Kidney epithelial cell (primary cell): ENCODE results near the gene PMM1. TPM values are rescaled to one million over a fixed set of nuclear protein-coding genes. Genes with fewer than 3 reads are reported as not detected.

Experiments used
- DNase-seq: peaks from one replicate; pipeline ENCODE4 v3.0.0-alpha.2; 2010; ENCODE audit warnings: low read depth
- H3K27me3 ChIP-seq: 2 replicates; pipeline ENCODE4 v1.6.0; 2011; ENCODE audit warnings: low read length; ENCODE audit not compliant: control insufficient read depth, insufficient read depth
- H3K36me3 ChIP-seq: 2 replicates; pipeline ENCODE4 v1.5.1; 2011; ENCODE audit warnings: low read length; ENCODE audit not compliant: control insufficient read depth, insufficient read depth
- H3K4me3 ChIP-seq: 2 replicates; pipeline ENCODE4 v1.5.1; 2011; ENCODE audit warnings: low read depth, mild to moderate bottlenecking, control low read depth, low read length
- CTCF ChIP-seq: IDR thresholded peaks from 2 replicates; pipeline ENCODE4 v1.5.1; 2011; ENCODE audit warnings: mild to moderate bottlenecking, moderate library complexity, low read length, control low read depth, inconsistent platforms; ENCODE audit not compliant: insufficient read depth, poor library complexity, severe bottlenecking
- total RNA-seq: library from RNA; depleted of rRNA; stranded (reverse); fragments of >200 nt; gene quantifications from 2 replicates; pipeline ENCODE4 v1.2.3, GENCODE V29; 2015

PMM1 gene
- total RNA-seq, 1 donor from 2014 or later, result 32.2 TPM

DNA sequence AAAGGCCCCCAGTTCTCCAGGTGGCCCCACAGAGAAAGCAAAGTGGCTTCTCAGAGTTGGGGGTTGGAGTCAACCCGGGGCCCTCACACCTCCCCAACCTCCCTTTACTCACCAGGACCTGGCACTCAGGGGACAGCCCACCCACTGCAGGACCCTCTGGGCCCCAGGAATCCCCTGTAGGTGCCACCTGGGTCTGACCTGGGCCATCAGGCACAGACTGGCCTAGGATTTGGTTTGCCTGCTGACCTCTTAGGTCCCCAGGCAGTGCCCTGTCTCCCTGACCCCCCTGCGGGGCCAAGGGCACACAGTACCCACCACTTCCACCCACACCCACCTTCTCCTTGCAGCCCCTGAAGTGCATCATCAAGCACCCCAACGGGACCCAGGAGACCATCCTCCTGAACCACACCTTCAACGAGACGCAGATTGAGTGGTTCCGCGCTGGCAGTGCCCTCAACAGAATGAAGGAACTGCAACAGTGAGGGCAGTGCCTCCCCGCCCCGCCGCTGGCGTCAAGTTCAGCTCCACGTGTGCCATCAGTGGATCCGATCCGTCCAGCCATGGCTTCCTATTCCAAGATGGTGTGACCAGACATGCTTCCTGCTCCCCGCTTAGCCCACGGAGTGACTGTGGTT, 61.4 kb downstream of the PMM1 start:
- H3K4me3 ChIP-seq, result no peak overlapping the region
- H3K36me3 ChIP-seq, result peaks cover 8% of the 10 kb centered on the region
- DNase-seq, result no peak
- no peaks in the 10 kb centered on the region for H3K27me3 ChIP-seq
- TF ChIP-seq CTCF, result no peak

Other genes with a start within 250 kb of the PMM1 start
- 4.0 and 4.1 TPM in 2 replicates for gene TEF, start 207.9 kb downstream of the PMM1 start, total RNA-seq
- 31.2 and 36.1 TPM in 2 replicates for gene TOB2, start 143.0 kb downstream of the PMM1 start, total RNA-seq
- 50.6 and 53.3 TPM in 2 replicates for gene PHF5A, start 121.1 kb downstream of the PMM1 start, total RNA-seq
- 103 and 110 TPM in 2 replicates for gene ACO2, start 120.7 kb downstream of the PMM1 start, total RNA-seq
- 9.7 and 12.2 TPM in 2 replicates for gene POLR3H, start 45.4 kb downstream of the PMM1 start, total RNA-seq
- gene CSDC2, start 28.8 kb downstream of the PMM1 start, total RNA-seq, result 2.8 and 5.8 TPM in 2 replicates
- gene DESI1, start 31.2 kb upstream of the PMM1 start, total RNA-seq, result 31.2 and 31.8 TPM in 2 replicates
- gene XRCC6, start 31.5 kb upstream of the PMM1 start, total RNA-seq, result 296 and 309 TPM in 2 replicates
- gene SNU13, start 99.0 kb upstream of the PMM1 start, total RNA-seq, result 198 and 201 TPM in 2 replicates
- gene MEI1, start 109.7 kb upstream of the PMM1 start, total RNA-seq, result 1.5 and 3.4 TPM in 2 replicates
- 10.3 and 13.3 TPM in 2 replicates for gene CCDC134, start 210.8 kb upstream of the PMM1 start, total RNA-seq
- gene SREBF2, start 243.3 kb upstream of the PMM1 start, total RNA-seq, result 108 and 133 TPM in 2 replicates